OCI-LY7 (cell line): Measurements from ENCODE around the gene ITGA5.

ENCODE experiments used
- CTCF ChIP-seq: fragments of 200-600 bp; sonication (generic); conservative IDR thresholded peaks from 2 replicates; pipeline ENCODE4 v1.5.1; 2014; ENCODE audit warnings: mild to moderate bottlenecking, antibody characterized with exemption, low read length, moderate library complexity, mixed read lengths
- EZH2phosphoT487 ChIP-seq: fragments of 200-600 bp; sonication (generic); IDR thresholded peaks from 2 replicates; pipeline ENCODE4 v1.6.1; 2018; ENCODE audit warnings: low read depth, borderline replicate concordance, mild to moderate bottlenecking, mixed run types, antibody characterized with exemption, low read length, moderate library complexity, mixed read lengths

- no peak for TF ChIP-seq CTCF
- no peak for TF ChIP-seq EZH2phosphoT487
Observed at GRCh38 chr12:54397157-54397556, 21.9 kb downstream of the ITGA5 start.
